ENCODE data around the gene C15orf39. TPM values are rescaled to one million over a fixed set of nuclear protein-coding genes. Genes with fewer than 3 reads are reported as not detected.

C15orf39 gene
- total RNA-seq, 1 experiment from 2014 or later = 41.3 TPM

DNA sequence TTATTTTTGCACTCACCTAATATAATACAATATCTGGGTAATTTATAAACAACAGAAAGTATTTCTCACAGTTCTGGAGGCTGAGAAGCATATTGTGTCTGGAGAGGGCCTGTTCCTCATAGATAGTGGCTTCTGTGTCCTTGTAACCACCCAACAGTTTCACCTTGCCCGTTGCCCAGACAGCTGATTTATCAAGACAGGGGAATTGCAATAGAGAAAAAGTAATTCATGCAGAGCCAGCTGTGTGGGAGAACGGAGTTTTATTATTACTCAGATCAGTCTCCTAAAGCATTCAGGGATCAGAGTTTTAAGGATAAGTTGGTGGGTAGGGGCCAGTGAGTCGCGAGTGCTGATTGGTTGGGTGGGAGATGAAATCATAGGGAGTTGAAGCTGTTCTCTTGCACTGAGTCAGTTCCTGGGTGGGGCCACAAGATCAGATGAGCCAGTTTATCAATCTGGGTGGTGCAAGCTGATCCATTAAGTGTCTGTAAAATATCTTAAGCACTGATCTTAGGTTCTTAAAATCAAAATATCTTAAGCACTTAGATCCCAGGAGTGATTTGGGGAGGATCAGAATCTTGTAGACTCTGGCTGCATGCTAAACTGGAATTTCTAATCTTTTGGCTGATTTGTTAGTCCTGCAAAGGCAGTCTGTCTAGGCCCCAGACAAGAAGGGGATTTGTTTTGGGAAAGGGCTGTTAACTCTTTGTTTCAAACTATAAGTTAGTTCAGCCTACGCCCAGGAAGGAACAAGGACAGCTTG is 33.9 kb upstream of the C15orf39 start:
- no peaks in the 10 kb centered on the region for H3K36me3 ChIP-seq (ENCODE audit: low read depth)
- no peaks in the 10 kb centered on the region for H3K79me2 ChIP-seq (ENCODE audit: low read depth)
- H3K4me1 ChIP-seq (replicated peaks; ENCODE audit: insufficient read depth) = peaks cover 54% of the 10 kb centered on the region
- H3K4me2 ChIP-seq = peak overlapping the region; percentile 6; the same call in 1 of the 2 replicates
- H4K20me1 ChIP-seq (ENCODE audit: insufficient read depth) = no peaks in the 10 kb centered on the region
- no peak overlapping the region for H2AFZ ChIP-seq
- no peaks in the 10 kb centered on the region for H3K9me3 ChIP-seq (ENCODE audit: insufficient read depth, low read depth)
- no peak for TF ChIP-seq EZH2 (IDR thresholded peaks at IDR 0.05; ENCODE audit: low read depth)
- H3K27me3 ChIP-seq (ENCODE audit: insufficient read depth, low read depth) = no peaks in the 10 kb centered on the region
- intact Hi-C loops (cut with micrococcal nuclease; ENCODE audit: unreplicated experiment) = no loop called here
- H3K27ac ChIP-seq = no peak overlapping the region
- DNase-seq = no peak
- BruUV-seq (replicated peaks) = no TSS peak
- peaks cover 42% of the 10 kb centered on the region for H3F3A ChIP-seq (ENCODE audit: insufficient read depth, low read depth)
- CTCF ChIA-PET = no interaction called here
- no peak overlapping the region for H3K4me3 ChIP-seq
- POLR2A ChIA-PET (ENCODE audit: unreplicated experiment) = no interaction called here
- H3K9me2 ChIP-seq (ENCODE audit: insufficient read depth) = no peaks in the 10 kb centered on the region

DNA sequence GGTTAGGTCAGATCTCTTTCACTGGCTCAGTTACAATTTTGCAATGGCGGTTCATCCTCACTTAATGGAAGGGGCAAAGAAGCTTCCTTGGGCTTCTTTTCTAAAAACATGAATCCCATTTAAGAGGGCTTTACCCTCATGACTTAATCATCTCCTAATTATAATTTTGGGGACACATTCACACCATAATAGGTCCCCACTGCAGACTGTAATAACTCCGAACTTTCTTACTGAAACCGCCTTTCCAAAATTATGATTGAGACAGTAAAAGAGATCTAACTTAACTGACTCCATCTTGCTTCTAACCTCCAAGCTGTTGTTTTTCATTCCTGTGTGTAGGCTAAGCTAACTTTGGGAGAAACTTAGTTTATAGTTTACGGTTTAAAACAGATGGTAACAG is 33.3 kb upstream of the C15orf39 start:
- CTCF ChIA-PET = no interaction called here
- H3K4me2 ChIP-seq = no peak overlapping the region
- H3K27me3 ChIP-seq (ENCODE audit: insufficient read depth, low read depth) = no peaks in the 10 kb centered on the region
- H3F3A ChIP-seq (ENCODE audit: insufficient read depth, low read depth) = peaks cover 48% of the 10 kb centered on the region
- POLR2A ChIA-PET (ENCODE audit: unreplicated experiment) = interaction anchor here (0.7 kb wide), 1 partner anchor 131 kb away, joined by 5 read pairs; no protein-coding TSS in a partner anchor
- no peaks in the 10 kb centered on the region for H4K20me1 ChIP-seq (ENCODE audit: insufficient read depth)
- no peak for TF ChIP-seq EZH2 (IDR thresholded peaks at IDR 0.05; ENCODE audit: low read depth)
- H3K27ac ChIP-seq = no peak overlapping the region
- DNase-seq = no peak
- intact Hi-C loops (cut with micrococcal nuclease; ENCODE audit: unreplicated experiment) = no loop called here
- no peaks in the 10 kb centered on the region for H3K36me3 ChIP-seq (ENCODE audit: low read depth)
- H2AFZ ChIP-seq = no peak overlapping the region
- H3K9me2 ChIP-seq (ENCODE audit: insufficient read depth) = no peaks in the 10 kb centered on the region
- H3K4me3 ChIP-seq = no peak overlapping the region
- peaks cover 60% of the 10 kb centered on the region for H3K4me1 ChIP-seq (replicated peaks; ENCODE audit: insufficient read depth)
- no peaks in the 10 kb centered on the region for H3K79me2 ChIP-seq (ENCODE audit: low read depth)
- H3K9me3 ChIP-seq (ENCODE audit: insufficient read depth, low read depth) = no peaks in the 10 kb centered on the region
- BruUV-seq (replicated peaks) = no TSS peak

DNA sequence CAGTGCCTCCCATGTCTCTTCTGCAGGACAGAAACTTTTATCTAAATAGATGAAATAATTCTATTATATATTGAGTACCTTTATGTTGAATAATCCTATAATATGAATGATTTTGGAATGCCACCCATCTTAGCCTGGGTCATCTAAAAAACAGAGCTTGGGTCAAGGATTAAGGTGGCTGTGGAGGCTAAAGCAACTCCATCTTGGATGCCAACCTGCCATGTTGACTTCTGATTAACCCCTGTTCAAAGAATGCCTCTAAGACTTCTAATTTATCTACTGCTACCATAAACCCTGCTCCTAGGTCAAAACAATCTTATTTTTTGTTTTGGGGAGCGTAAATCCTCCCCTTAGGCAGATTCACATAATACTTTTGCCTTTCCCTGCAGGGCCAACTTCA is 31.5 kb upstream of the C15orf39 start:
- TF ChIP-seq, protein P1, sequence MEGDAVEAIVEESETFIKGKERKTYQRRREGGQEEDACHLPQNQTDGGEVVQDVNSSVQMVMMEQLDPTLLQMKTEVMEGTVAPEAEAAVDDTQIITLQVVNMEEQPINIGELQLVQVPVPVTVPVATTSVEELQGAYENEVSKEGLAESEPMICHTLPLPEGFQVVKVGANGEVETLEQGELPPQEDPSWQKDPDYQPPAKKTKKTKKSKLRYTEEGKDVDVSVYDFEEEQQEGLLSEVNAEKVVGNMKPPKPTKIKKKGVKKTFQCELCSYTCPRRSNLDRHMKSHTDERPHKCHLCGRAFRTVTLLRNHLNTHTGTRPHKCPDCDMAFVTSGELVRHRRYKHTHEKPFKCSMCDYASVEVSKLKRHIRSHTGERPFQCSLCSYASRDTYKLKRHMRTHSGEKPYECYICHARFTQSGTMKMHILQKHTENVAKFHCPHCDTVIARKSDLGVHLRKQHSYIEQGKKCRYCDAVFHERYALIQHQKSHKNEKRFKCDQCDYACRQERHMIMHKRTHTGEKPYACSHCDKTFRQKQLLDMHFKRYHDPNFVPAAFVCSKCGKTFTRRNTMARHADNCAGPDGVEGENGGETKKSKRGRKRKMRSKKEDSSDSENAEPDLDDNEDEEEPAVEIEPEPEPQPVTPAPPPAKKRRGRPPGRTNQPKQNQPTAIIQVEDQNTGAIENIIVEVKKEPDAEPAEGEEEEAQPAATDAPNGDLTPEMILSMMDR (conservative IDR thresholded peaks at IDR 0.05) = no peak
- TF ChIP-seq EZH2 (IDR thresholded peaks at IDR 0.05; ENCODE audit: low read depth) = no peak
- H3K9me3 ChIP-seq (ENCODE audit: insufficient read depth, low read depth) = no peaks in the 10 kb centered on the region
- CTCF ChIA-PET = no interaction called here
- no peaks in the 10 kb centered on the region for H3K27me3 ChIP-seq (ENCODE audit: insufficient read depth, low read depth)
- H2AFZ ChIP-seq = no peak overlapping the region
- H4K20me1 ChIP-seq (ENCODE audit: insufficient read depth) = no peaks in the 10 kb centered on the region
- H3K27ac ChIP-seq = peak overlapping the region; percentile 72
- POLR2A ChIA-PET (ENCODE audit: unreplicated experiment) = interaction anchor here (1.2 kb wide), 1 partner anchor 31 kb away, joined by 4 read pairs; no protein-coding TSS in a partner anchor
- DNase-seq = no peak
- H3K4me3 ChIP-seq = no peak overlapping the region
- no peaks in the 10 kb centered on the region for H3K9me2 ChIP-seq (ENCODE audit: insufficient read depth)
- H3K79me2 ChIP-seq (ENCODE audit: low read depth) = no peaks in the 10 kb centered on the region
- H3K4me1 ChIP-seq (replicated peaks; ENCODE audit: insufficient read depth) = peaks cover 67% of the 10 kb centered on the region
- H3K4me2 ChIP-seq = peak overlapping the region; percentile 40
- H3F3A ChIP-seq (ENCODE audit: insufficient read depth, low read depth) = peaks cover 54% of the 10 kb centered on the region
- H3K36me3 ChIP-seq (ENCODE audit: low read depth) = no peaks in the 10 kb centered on the region
- intact Hi-C loops (cut with micrococcal nuclease; ENCODE audit: unreplicated experiment) = loop anchor here (2.0 kb wide), 2 partner anchors 33 to 65 kb away; no protein-coding TSS in a partner anchor
- BruUV-seq (replicated peaks) = no TSS peak

DNA sequence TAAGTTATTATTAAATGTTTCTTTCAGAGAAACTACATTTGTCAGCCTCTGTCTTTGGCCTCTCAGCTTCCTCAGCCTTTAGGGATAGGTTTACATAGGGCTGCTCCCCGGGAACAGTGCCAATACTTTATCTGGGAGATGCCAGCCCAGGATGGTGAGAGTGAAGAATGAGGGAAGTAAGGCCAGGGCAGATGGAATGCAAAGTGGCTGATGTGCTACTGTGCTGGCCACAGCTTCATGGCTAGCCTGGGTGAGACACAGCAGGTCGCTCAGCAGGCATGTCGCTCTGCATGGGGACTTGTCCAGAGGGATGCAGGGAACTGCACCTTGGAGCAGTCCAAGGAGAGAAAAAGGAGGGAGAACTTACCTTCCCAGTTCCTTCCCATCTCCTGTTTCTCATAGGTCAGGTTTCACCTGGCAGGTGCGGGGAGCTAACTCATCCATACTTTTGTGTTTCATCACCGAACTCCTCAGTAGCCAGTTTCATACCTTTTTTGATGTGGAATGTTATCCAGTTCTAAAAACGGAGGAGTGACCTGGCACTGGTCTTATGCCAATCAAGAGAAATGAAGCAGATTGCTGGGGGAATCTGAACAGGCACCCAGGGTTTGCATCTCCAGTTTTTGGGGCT is 30.9 kb upstream of the C15orf39 start:
- H3K79me2 ChIP-seq (ENCODE audit: low read depth) = no peaks in the 10 kb centered on the region
- peaks cover 57% of the 10 kb centered on the region for H3F3A ChIP-seq (ENCODE audit: insufficient read depth, low read depth)
- no peaks in the 10 kb centered on the region for H4K20me1 ChIP-seq (ENCODE audit: insufficient read depth)
- no peaks in the 10 kb centered on the region for H3K36me3 ChIP-seq (ENCODE audit: low read depth)
- no TSS peak for BruUV-seq (replicated peaks)
- intact Hi-C loops (cut with micrococcal nuclease; ENCODE audit: unreplicated experiment) = loop anchor here (1.0 to 2.0 kb wide), 4 partner anchors 32 to 128 kb away; no protein-coding TSS in a partner anchor
- no peaks in the 10 kb centered on the region for H3K9me3 ChIP-seq (ENCODE audit: insufficient read depth, low read depth)
- no peaks in the 10 kb centered on the region for H3K9me2 ChIP-seq (ENCODE audit: insufficient read depth)
- CTCF ChIA-PET = interaction anchor here (0.7 kb wide), 1 partner anchor 59 kb away, joined by 3 read pairs; no protein-coding TSS in a partner anchor
- H3K4me1 ChIP-seq (replicated peaks; ENCODE audit: insufficient read depth) = peaks cover 74% of the 10 kb centered on the region
- POLR2A ChIA-PET (ENCODE audit: unreplicated experiment) = interaction anchor here (1.2 kb wide), 1 partner anchor 30 kb away, joined by 4 read pairs; no protein-coding TSS in a partner anchor
- peak overlapping the region; percentile 72 for H3K27ac ChIP-seq
- no peak overlapping the region for H3K4me3 ChIP-seq
- H2AFZ ChIP-seq = no peak overlapping the region
- DNase-seq = peak; percentile 82 to 86
- TF ChIP-seq EZH2 (IDR thresholded peaks at IDR 0.05; ENCODE audit: low read depth) = no peak
- TF ChIP-seq, protein P1 (conservative IDR thresholded peaks at IDR 0.05) = no peak
- no peaks in the 10 kb centered on the region for H3K27me3 ChIP-seq (ENCODE audit: insufficient read depth, low read depth)
- peak overlapping the region; percentile 40 for H3K4me2 ChIP-seq
